ENCODE results near the gene ZNF296. TPM values are rescaled to one million over a fixed set of nuclear protein-coding genes. Genes with fewer than 3 reads are reported as not detected.

ZNF296 gene
- total RNA-seq, 1 donor from 2014 or later, result not detected

- H4K20me1 ChIP-seq (ENCODE audit: low read depth), result peaks cover 75% of the 10 kb centered on the region
- H3K36me3 ChIP-seq, result no peaks in the 10 kb centered on the region
- Mint-ChIP-seq H3K27ac (peak overlapping the region; percentile 31), H3K4me1 (peaks cover 74% of the 10 kb centered on the region), H3K36me3 (peaks cover 14% of the 10 kb centered on the region), H3K4me3 (peak overlapping the region; percentile 61), H3K9me3 (no peaks in the 10 kb centered on the region), H3K27me3 (ENCODE audit: insufficient read depth, low read depth) (peaks cover 12% of the 10 kb centered on the region)
- peaks cover 25% of the 10 kb centered on the region for H3K4me1 ChIP-seq
- no peak overlapping the region for H2AFZ ChIP-seq (replicated peaks)
- no peak overlapping the region for H3K4me2 ChIP-seq
- no peaks in the 10 kb centered on the region for H3K27me3 ChIP-seq
- TF ChIP-seq, protein P1, sequence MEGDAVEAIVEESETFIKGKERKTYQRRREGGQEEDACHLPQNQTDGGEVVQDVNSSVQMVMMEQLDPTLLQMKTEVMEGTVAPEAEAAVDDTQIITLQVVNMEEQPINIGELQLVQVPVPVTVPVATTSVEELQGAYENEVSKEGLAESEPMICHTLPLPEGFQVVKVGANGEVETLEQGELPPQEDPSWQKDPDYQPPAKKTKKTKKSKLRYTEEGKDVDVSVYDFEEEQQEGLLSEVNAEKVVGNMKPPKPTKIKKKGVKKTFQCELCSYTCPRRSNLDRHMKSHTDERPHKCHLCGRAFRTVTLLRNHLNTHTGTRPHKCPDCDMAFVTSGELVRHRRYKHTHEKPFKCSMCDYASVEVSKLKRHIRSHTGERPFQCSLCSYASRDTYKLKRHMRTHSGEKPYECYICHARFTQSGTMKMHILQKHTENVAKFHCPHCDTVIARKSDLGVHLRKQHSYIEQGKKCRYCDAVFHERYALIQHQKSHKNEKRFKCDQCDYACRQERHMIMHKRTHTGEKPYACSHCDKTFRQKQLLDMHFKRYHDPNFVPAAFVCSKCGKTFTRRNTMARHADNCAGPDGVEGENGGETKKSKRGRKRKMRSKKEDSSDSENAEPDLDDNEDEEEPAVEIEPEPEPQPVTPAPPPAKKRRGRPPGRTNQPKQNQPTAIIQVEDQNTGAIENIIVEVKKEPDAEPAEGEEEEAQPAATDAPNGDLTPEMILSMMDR (IDR thresholded peaks at IDR 0.05), result no peak
- TF ChIP-seq EZH2phosphoT487 (IDR thresholded peaks at IDR 0.05) (no peak), EZH2 (IDR thresholded peaks at IDR 0.05) (no peak)
- peaks cover 79% of the 10 kb centered on the region for H3K79me2 ChIP-seq (ENCODE audit: low read depth)
- peaks cover 19% of the 10 kb centered on the region for H3F3A ChIP-seq (ENCODE audit: low read depth)
- no peaks in the 10 kb centered on the region for H3K9me3 ChIP-seq (ENCODE audit: low read depth)
- no peak for DNase-seq (ENCODE audit: low spot score)
- no peak overlapping the region for H3K4me3 ChIP-seq
- H3K9ac ChIP-seq, result no peak overlapping the region
- H3K27ac ChIP-seq, result no peak overlapping the region
Measured at GRCh38 chr19:45095496-45096413, 19.5 kb upstream of the ZNF296 start.

GRCh38 chr19:45094707-45095106 lies 18.4 kb upstream of the ZNF296 start:
- no peaks in the 10 kb centered on the region for H3K9me3 Mint-ChIP-seq
- peaks cover 16% of the 10 kb centered on the region for H3K36me3 Mint-ChIP-seq
- peak overlapping the region; percentile 92 for H3K4me3 Mint-ChIP-seq
- no peak overlapping the region for H3K27ac Mint-ChIP-seq
- no peaks in the 10 kb centered on the region for H3K27me3 ChIP-seq
- H3K4me1 Mint-ChIP-seq, result peaks cover 70% of the 10 kb centered on the region
- no peak overlapping the region for H3K27ac ChIP-seq
- peak overlapping the region; percentile 100 for H3K4me2 ChIP-seq
- no peak for TF ChIP-seq EZH2 (IDR thresholded peaks at IDR 0.05)
- no peak for TF ChIP-seq EZH2phosphoT487 (IDR thresholded peaks at IDR 0.05)
- TF ChIP-seq, protein P1 (IDR thresholded peaks at IDR 0.05), result no peak
- H3K4me1 ChIP-seq, result peaks cover 24% of the 10 kb centered on the region
- no peak for DNase-seq (ENCODE audit: low spot score)
- peaks cover 11% of the 10 kb centered on the region for H3K27me3 Mint-ChIP-seq (ENCODE audit: insufficient read depth, low read depth)
- H2AFZ ChIP-seq (replicated peaks), result no peak overlapping the region
- no peaks in the 10 kb centered on the region for H3K36me3 ChIP-seq
- peaks cover 30% of the 10 kb centered on the region for H3F3A ChIP-seq (ENCODE audit: low read depth)
- no peaks in the 10 kb centered on the region for H3K9me3 ChIP-seq (ENCODE audit: low read depth)
- H3K4me3 ChIP-seq, result no peak overlapping the region
- H3K79me2 ChIP-seq (ENCODE audit: low read depth), result peaks cover 68% of the 10 kb centered on the region
- no peak overlapping the region for H3K9ac ChIP-seq
- peaks cover 64% of the 10 kb centered on the region for H4K20me1 ChIP-seq (ENCODE audit: low read depth)

- Mint-ChIP-seq H3K4me3 (peak overlapping the region; percentile 92), H3K9me3 (no peaks in the 10 kb centered on the region), H3K4me1 (peaks cover 64% of the 10 kb centered on the region), H3K36me3 (peaks cover 16% of the 10 kb centered on the region), H3K27ac (peak overlapping the region; percentile 53), H3K27me3 (ENCODE audit: insufficient read depth, low read depth) (peaks cover 11% of the 10 kb centered on the region)
- Histone ChIP-seq H3K36me3 (no peaks in the 10 kb centered on the region), H3K27ac (no peak overlapping the region), H2AFZ (replicated peaks) (no peak overlapping the region), H3K27me3 (no peaks in the 10 kb centered on the region), H3K9me3 (ENCODE audit: low read depth) (no peaks in the 10 kb centered on the region), H3K4me1 (peaks cover 18% of the 10 kb centered on the region), H4K20me1 (ENCODE audit: low read depth) (peaks cover 59% of the 10 kb centered on the region), H3K4me2 (peak overlapping the region; percentile 100), H3K9ac (peak overlapping the region; percentile 97), H3K4me3 (peak overlapping the region; percentile 97), H3F3A (ENCODE audit: low read depth) (peaks cover 30% of the 10 kb centered on the region), H3K79me2 (ENCODE audit: low read depth) (peaks cover 65% of the 10 kb centered on the region)
- no peak for DNase-seq (ENCODE audit: low spot score)
- TF ChIP-seq, protein P1 (IDR thresholded peaks at IDR 0.05), result no peak
- TF ChIP-seq EZH2 (IDR thresholded peaks at IDR 0.05), result no peak
- no peak for TF ChIP-seq EZH2phosphoT487 (IDR thresholded peaks at IDR 0.05)
Measured at GRCh38 chr19:45094137-45094536, 17.9 kb upstream of the ZNF296 start.

Measured in neural progenitor cell (in vitro differentiated cells).